Lower leg skin (tissue), 3 donors: ENCODE results near the gene STARD3.

Experiments
- POLR2A ChIP-seq, 2 donors: fragments of 450-650 bp; IDR thresholded peaks; one replicate each; pipeline ENCODE4 v1.6.1; 2016 to 2017; ENCODE audit warnings: antibody characterized with exemption in 2 of 2, mild to moderate bottlenecking in 1 of 2, moderate library complexity in 1 of 2
- TF ChIP-seq, protein P1 (sequence below), 3 donors: fragments of 450-650 bp; IDR thresholded peaks; one replicate each; pipeline ENCODE4 v1.5.1; 2016; ENCODE audit warnings: antibody characterized with exemption in 3 of 3, mild to moderate bottlenecking in 3 of 3, moderate library complexity in 2 of 3

GRCh38 chr17:39658760-39659159, 21.8 kb downstream of the STARD3 start:
- no peak for TF ChIP-seq POLR2A (IDR thresholded peaks at IDR 0.05)
- TF ChIP-seq, protein P1, sequence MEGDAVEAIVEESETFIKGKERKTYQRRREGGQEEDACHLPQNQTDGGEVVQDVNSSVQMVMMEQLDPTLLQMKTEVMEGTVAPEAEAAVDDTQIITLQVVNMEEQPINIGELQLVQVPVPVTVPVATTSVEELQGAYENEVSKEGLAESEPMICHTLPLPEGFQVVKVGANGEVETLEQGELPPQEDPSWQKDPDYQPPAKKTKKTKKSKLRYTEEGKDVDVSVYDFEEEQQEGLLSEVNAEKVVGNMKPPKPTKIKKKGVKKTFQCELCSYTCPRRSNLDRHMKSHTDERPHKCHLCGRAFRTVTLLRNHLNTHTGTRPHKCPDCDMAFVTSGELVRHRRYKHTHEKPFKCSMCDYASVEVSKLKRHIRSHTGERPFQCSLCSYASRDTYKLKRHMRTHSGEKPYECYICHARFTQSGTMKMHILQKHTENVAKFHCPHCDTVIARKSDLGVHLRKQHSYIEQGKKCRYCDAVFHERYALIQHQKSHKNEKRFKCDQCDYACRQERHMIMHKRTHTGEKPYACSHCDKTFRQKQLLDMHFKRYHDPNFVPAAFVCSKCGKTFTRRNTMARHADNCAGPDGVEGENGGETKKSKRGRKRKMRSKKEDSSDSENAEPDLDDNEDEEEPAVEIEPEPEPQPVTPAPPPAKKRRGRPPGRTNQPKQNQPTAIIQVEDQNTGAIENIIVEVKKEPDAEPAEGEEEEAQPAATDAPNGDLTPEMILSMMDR (IDR thresholded peaks at IDR 0.05) = no peak
